Activated B cell treated with CpG ODN at 0.5 μM for 24 hours (primary cell): ENCODE data around the gene NOSTRIN. TPM values are rescaled to one million over a fixed set of nuclear protein-coding genes. Genes with fewer than 3 reads are reported as not detected.

Source experiments
- ATAC-seq: fragments of 200-7000 bp; cut with Tn5 transposase; one replicate; pipeline ENCODE4 v1.10.0; 2021; ENCODE audit warnings: low read depth, mild to moderate bottlenecking, moderate library complexity
- CTCF ChIA-PET: fragments of 350-600 bp; sonication (Branson Sonifier 250); formaldehyde crosslinking; loops from one replicate; lab custom pipeline; 2021; ENCODE audit warnings: antibody characterized with exemption; lab: Charles Lee
- POLR2A ChIA-PET: fragments of 350-600 bp; sonication (Branson Sonifier 250); formaldehyde crosslinking; loops from one replicate; lab custom pipeline; 2021; ENCODE audit warnings: antibody characterized with exemption; lab: Charles Lee
- DNase-seq: peaks from one replicate; pipeline ENCODE4 v3.0.0; 2022
- H3K27ac Mint-ChIP-seq: one replicate; pipeline ENCODE4 v1.8.0; 2020; ENCODE audit warnings: mixed read lengths
- H3K27me3 Mint-ChIP-seq: one replicate; pipeline ENCODE4 v1.8.0; 2021; ENCODE audit warnings: mixed read lengths
- H3K36me3 Mint-ChIP-seq: one replicate; pipeline ENCODE4 v1.8.0; 2021; ENCODE audit warnings: low read depth, mixed read lengths
- H3K4me1 Mint-ChIP-seq: one replicate; pipeline ENCODE4 v1.8.0; 2021; ENCODE audit warnings: mixed read lengths
- H3K4me3 Mint-ChIP-seq: one replicate; pipeline ENCODE4 v1.8.0; 2020; ENCODE audit warnings: mild to moderate bottlenecking, mixed read lengths
- H3K9me3 Mint-ChIP-seq: one replicate; pipeline ENCODE4 v1.8.0; 2020; ENCODE audit warnings: mixed read lengths
- intact Hi-C: fragments of 100-400 bp; cut with micrococcal nuclease; formaldehyde crosslinking; loops from one replicate; pipeline ENCODE4 v1.15.1; 2024
- total RNA-seq: library from RNA; stranded (reverse); gene quantifications from 2 replicates; pipeline ENCODE4 v1.2.3, GENCODE V29; 2022
- TF ChIP-seq, protein P1 (sequence below): fragments of 200-600 bp; IDR thresholded peaks from one replicate; pipeline ENCODE4 v1.8.0; 2022; ENCODE audit warnings: antibody characterized with exemption, mild to moderate bottlenecking

Gene NOSTRIN
- total RNA-seq, 1 donor from 2014 or later: not detected

DNA sequence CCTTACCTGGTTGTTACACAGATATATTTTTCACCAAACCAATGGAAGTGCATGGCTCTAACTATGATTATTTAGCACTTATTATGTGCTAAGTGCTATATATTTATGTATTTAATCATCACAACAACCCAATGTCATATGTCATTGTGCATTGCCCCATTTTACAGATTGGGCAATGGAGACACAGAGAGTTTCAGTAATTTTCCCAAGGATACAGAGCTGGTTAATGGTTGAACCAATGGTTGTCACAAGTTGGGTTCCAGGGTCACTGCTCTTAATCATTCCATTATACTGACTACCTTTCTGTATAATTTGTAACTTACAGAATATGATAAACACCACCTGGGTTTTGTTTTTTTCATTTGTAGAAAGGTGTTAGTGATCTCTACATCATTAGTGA is 29.2 kb downstream of the NOSTRIN start:
- Mint-ChIP-seq H3K9me3 (no peaks in the 10 kb centered on the region), H3K27ac (no peak overlapping the region), H3K4me1 (no peaks in the 10 kb centered on the region), H3K27me3 (peaks cover 3% of the 10 kb centered on the region), H3K4me3 (no peak overlapping the region), H3K36me3 (no peaks in the 10 kb centered on the region)
- intact Hi-C loops: no loop called here
- DNase-seq (no peak), ATAC-seq (no peak)
- POLR2A ChIA-PET: no interaction called here
- CTCF ChIA-PET: no interaction called here
- TF ChIP-seq, protein P1, sequence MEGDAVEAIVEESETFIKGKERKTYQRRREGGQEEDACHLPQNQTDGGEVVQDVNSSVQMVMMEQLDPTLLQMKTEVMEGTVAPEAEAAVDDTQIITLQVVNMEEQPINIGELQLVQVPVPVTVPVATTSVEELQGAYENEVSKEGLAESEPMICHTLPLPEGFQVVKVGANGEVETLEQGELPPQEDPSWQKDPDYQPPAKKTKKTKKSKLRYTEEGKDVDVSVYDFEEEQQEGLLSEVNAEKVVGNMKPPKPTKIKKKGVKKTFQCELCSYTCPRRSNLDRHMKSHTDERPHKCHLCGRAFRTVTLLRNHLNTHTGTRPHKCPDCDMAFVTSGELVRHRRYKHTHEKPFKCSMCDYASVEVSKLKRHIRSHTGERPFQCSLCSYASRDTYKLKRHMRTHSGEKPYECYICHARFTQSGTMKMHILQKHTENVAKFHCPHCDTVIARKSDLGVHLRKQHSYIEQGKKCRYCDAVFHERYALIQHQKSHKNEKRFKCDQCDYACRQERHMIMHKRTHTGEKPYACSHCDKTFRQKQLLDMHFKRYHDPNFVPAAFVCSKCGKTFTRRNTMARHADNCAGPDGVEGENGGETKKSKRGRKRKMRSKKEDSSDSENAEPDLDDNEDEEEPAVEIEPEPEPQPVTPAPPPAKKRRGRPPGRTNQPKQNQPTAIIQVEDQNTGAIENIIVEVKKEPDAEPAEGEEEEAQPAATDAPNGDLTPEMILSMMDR: no peak

DNA sequence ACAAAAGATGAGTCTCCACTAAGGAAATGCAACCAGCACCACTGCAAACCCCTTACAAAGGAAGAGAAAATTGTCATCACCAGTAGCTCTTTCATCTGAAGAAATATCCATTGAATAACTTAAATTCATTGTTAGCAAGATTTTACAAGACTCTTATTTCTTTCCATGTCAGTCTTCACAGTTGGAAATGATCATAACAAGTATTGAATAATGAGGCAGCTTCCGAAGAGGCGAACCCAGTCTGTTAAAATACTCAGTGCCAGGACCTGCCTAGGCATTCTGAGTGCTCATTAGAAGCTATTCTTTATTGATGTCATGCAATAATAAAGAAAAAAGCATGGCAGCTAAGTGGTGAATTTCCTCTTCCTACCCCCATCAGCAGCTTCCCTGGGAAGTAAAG is 33.5 kb downstream of the NOSTRIN start:
- ChIA-PET POLR2A (no interaction called here), CTCF (no interaction called here)
- no peak overlapping the region for H3K4me3 Mint-ChIP-seq
- TF ChIP-seq, protein P1: no peak
- no peaks in the 10 kb centered on the region for H3K36me3 Mint-ChIP-seq
- H3K27ac Mint-ChIP-seq: no peak overlapping the region
- intact Hi-C loops: no loop called here
- no peaks in the 10 kb centered on the region for H3K4me1 Mint-ChIP-seq
- H3K27me3 Mint-ChIP-seq: no peaks in the 10 kb centered on the region
- H3K9me3 Mint-ChIP-seq: no peaks in the 10 kb centered on the region
- no peak for ATAC-seq
- no peak for DNase-seq

DNA sequence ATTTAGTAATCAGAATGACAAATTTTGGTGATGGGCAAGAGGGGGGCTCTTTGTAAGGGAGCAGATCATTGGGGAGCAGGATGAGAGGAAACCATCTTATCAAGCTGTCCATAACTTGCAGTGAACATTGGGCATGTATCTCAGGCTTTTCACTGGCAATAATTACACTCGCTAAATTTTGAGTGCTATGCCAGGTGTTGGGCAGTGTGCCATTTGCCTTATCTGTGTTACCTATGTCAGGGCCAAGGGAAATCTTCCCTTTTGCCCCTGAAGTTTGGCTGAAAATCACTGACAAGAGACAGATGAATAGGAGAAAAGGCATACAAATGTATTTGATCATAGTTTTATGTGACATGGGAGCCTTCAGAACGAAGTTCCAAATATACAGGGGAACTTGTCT is 39.0 kb downstream of the NOSTRIN start:
- H3K36me3 Mint-ChIP-seq: no peaks in the 10 kb centered on the region
- intact Hi-C loops: no loop called here
- H3K4me1 Mint-ChIP-seq: no peaks in the 10 kb centered on the region
- no peak overlapping the region for H3K4me3 Mint-ChIP-seq
- no peaks in the 10 kb centered on the region for H3K27me3 Mint-ChIP-seq
- no peaks in the 10 kb centered on the region for H3K9me3 Mint-ChIP-seq
- H3K27ac Mint-ChIP-seq: no peak overlapping the region
- ATAC-seq (no peak), DNase-seq (no peak)
- ChIA-PET CTCF (no interaction called here), POLR2A (no interaction called here)
- TF ChIP-seq, protein P1: no peak

DNA sequence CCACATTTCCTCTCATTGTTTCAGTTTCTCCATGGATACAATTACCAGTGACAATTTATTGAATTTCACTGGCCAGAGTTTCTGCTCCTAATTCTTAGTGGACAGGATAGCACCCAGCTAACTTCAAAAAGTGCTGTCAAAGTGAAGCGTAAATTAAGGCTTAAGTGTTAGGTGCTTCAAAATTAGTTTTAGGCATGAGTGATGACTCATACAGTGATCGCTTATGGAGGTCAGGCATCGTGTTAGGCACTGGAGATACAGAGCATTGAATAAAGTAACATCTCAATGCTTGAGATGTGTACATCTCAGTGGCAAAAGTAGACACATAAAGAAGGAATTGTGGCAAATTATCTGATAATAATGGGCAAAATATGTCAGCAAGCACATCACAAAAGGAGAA is 40.8 kb downstream of the NOSTRIN start:
- Mint-ChIP-seq H3K4me3 (no peak overlapping the region), H3K27me3 (no peaks in the 10 kb centered on the region)
- TF ChIP-seq, protein P1: no peak

DNA sequence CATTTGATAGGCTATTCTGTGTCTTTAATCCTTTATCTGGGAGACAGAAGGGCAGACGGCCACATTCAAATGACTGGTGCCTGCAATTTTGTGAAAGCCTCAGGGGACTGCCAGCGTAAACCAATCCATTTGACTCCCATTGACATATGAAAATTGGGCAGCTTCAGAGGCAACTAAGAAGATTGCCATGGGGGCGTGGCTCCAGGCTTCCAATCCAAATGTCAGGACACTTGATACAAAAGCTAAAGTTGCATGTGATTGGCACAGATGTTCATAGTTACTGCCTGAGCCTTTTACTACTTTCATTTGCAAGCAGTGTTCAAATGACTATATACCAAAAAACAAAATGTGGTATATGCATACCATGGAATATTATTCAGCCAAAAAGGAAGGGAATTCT is 45.8 kb downstream of the NOSTRIN start:
- intact Hi-C loops: no loop called here
- no peaks in the 10 kb centered on the region for H3K27me3 Mint-ChIP-seq
- no peaks in the 10 kb centered on the region for H3K36me3 Mint-ChIP-seq
- DNase-seq (no peak), ATAC-seq (no peak)
- no peak overlapping the region for H3K4me3 Mint-ChIP-seq
- TF ChIP-seq, protein P1: no peak
- POLR2A ChIA-PET: no interaction called here
- CTCF ChIA-PET: no interaction called here
- H3K4me1 Mint-ChIP-seq: no peaks in the 10 kb centered on the region
- no peaks in the 10 kb centered on the region for H3K9me3 Mint-ChIP-seq
- H3K27ac Mint-ChIP-seq: no peak overlapping the region

More for the DNA sequence above, 40.8 kb downstream of the NOSTRIN start:
- ChIA-PET POLR2A (no interaction called here), CTCF (no interaction called here)
- DNase-seq: no peak
- H3K27ac Mint-ChIP-seq: no peak overlapping the region
- intact Hi-C loops: no loop called here
- H3K4me1 Mint-ChIP-seq: no peaks in the 10 kb centered on the region
- no peaks in the 10 kb centered on the region for H3K36me3 Mint-ChIP-seq
- H3K9me3 Mint-ChIP-seq: no peaks in the 10 kb centered on the region
- no peak for ATAC-seq
